Tibial artery (tissue), 4 donors: Measurements from ENCODE around the gene TCF4.

Experiments
- DNase-seq, 2 donors: peaks; one replicate each; pipeline ENCODE4 v3.0.0-alpha.2; 2019
- H3K27ac ChIP-seq, 2 donors: fragments of 200-600 bp; sonication (generic) in 1 of 2; 1 replicate in 1 of 2; 2 replicates in 1 of 2; pipeline ENCODE4 v1.5.1; 2018 to 2019; ENCODE audit warnings: mild to moderate bottlenecking in 1 of 2
- H3K27me3 ChIP-seq, 2 donors: fragments of 200-600 bp; sonication (generic) in 1 of 2; one replicate each; pipeline versions ENCODE4 v1.5.1 to v1.6.0; 2016 to 2019
- H3K36me3 ChIP-seq, 3 donors: fragments of 200-600 bp; sonication (generic) in 2 of 3; one replicate each; pipeline ENCODE4 v1.5.1; 2016 to 2019; ENCODE audit warnings: mild to moderate bottlenecking in 2 of 3
- H3K4me1 ChIP-seq, 4 donors: fragments of 200-600 bp; sonication (generic) in 2 of 4; 1 replicate in 3 of 4; 2 replicates in 1 of 4; pipeline ENCODE4 v1.5.1; 2016 to 2019
- H3K4me3 ChIP-seq, 2 donors: fragments of 200-600 bp; sonication (generic) in 1 of 2; 1 replicate in 1 of 2; 2 replicates in 1 of 2; pipeline ENCODE4 v1.5.1; 2018 to 2019; ENCODE audit warnings: mild to moderate bottlenecking in 2 of 2
- H3K9me3 ChIP-seq, 3 donors: fragments of 200-600 bp; sonication (generic) in 1 of 3; one replicate each; pipeline ENCODE4 v1.5.1; 2016 to 2019
- intact Hi-C: fragments of 100-400 bp; cut with DNase I; formaldehyde crosslinking; loops from one replicate; pipeline ENCODE4 v1.15.0; 2023; ENCODE audit warnings: low total_unique reads
- TF ChIP-seq, protein P1 (sequence below), 2 experiments: fragments of 200-600 bp in 1 of 2; fragments of 450-650 bp in 1 of 2; IDR thresholded peaks; one replicate each; pipeline ENCODE4 v1.5.1; 2017 to 2019; ENCODE audit warnings: antibody characterized with exemption in 2 of 2, mild to moderate bottlenecking in 1 of 2, moderate library complexity in 1 of 2

TCF4 gene

DNA sequence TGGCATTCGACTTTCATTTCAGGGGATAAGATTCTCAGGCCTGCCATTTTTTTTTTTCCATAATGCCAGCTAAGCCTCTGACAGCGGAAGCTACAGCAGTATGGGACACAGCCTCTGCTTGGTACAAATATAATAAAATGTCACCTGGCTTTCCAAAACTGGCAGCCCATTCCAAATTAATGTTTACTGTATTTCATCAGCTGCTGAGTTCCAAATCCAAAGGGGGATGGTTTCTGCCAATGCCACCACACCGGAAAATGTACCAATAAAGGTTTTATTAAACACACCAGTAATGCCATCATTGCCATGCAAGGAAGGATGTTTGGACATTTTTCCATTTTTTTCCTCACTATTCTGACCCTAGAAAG is 352.9 kb downstream of the TCF4 start:
- Histone ChIP-seq H3K4me1 (peaks cover 0 to 17% (median 2%) of the 10 kb centered on the region in 4 donors), H3K27ac (no peak overlapping the region), H3K27me3 (no peaks in the 10 kb centered on the region), H3K4me3 (no peak overlapping the region), H3K9me3 (no peaks in the 10 kb centered on the region), H3K36me3 (peaks cover 20 to 33% (median 22%) of the 10 kb centered on the region in 3 donors)
- intact Hi-C loops, result loop anchor here (5.0 to 10.0 kb wide), 2 partner anchors 102 to 550 kb away; no protein-coding TSS in a partner anchor
- no peak for DNase-seq
- TF ChIP-seq, protein P1, sequence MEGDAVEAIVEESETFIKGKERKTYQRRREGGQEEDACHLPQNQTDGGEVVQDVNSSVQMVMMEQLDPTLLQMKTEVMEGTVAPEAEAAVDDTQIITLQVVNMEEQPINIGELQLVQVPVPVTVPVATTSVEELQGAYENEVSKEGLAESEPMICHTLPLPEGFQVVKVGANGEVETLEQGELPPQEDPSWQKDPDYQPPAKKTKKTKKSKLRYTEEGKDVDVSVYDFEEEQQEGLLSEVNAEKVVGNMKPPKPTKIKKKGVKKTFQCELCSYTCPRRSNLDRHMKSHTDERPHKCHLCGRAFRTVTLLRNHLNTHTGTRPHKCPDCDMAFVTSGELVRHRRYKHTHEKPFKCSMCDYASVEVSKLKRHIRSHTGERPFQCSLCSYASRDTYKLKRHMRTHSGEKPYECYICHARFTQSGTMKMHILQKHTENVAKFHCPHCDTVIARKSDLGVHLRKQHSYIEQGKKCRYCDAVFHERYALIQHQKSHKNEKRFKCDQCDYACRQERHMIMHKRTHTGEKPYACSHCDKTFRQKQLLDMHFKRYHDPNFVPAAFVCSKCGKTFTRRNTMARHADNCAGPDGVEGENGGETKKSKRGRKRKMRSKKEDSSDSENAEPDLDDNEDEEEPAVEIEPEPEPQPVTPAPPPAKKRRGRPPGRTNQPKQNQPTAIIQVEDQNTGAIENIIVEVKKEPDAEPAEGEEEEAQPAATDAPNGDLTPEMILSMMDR (IDR thresholded peaks at IDR 0.05), result no peak

- DNase-seq, result peak; percentile 78 to 79
- TF ChIP-seq, protein P1 (IDR thresholded peaks at IDR 0.05), result peak; percentile 71 to 79
- Histone ChIP-seq H3K9me3 (no peaks in the 10 kb centered on the region), H3K27me3 (no peaks in the 10 kb centered on the region), H3K4me1 (peaks cover 0 to 17% (median 2%) of the 10 kb centered on the region in 4 donors), H3K4me3 (peak overlapping the region in 1 of 2 donors; percentile 23), H3K36me3 (peaks cover 20 to 38% (median 24%) of the 10 kb centered on the region in 3 donors), H3K27ac (no peak overlapping the region)
- intact Hi-C loops, result loop anchor here (5.0 to 10.0 kb wide), 2 partner anchors 103 to 550 kb away; no protein-coding TSS in a partner anchor
These were observed 353.5 kb downstream of the TCF4 start for GRCh38 chr18:55234366-55235093.

DNA sequence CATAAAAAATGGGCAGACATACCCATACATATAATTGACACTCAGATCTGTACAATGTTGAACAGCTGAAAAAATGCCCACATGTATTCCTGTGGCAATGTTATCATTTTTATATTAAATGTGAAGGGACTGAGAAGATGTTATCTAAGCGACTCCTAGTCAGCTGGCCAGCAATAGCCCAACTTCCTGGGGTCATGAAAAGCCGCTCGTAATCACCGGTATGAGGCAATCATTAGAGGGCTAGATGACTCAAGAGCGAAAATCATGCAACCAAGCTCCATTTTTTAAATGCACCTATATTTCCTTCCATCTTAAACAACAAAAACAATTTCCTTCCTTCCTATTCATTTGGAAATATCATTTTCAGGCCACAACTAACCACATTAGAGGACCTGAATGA is 354.1 kb downstream of the TCF4 start:
- no peak overlapping the region for H3K4me3 ChIP-seq
- peaks cover 0 to 17% (median 2%) of the 10 kb centered on the region in 4 donors for H3K4me1 ChIP-seq
- peaks cover 24 to 45% (median 28%) of the 10 kb centered on the region in 3 donors for H3K36me3 ChIP-seq
- no peaks in the 10 kb centered on the region for H3K9me3 ChIP-seq
- intact Hi-C loops, result loop anchor here (10.0 kb wide), 1 partner anchor 551 kb away; no protein-coding TSS in a partner anchor
- H3K27ac ChIP-seq, result no peak overlapping the region
- H3K27me3 ChIP-seq, result no peaks in the 10 kb centered on the region
- TF ChIP-seq, protein P1 (IDR thresholded peaks at IDR 0.05), result no peak
- no peak for DNase-seq

GRCh38 chr18:55232506-55232905 is 355.5 kb downstream of the TCF4 start:
- intact Hi-C loops, result loop anchor here (10.0 kb wide), 1 partner anchor 552 kb away; no protein-coding TSS in a partner anchor

DNA sequence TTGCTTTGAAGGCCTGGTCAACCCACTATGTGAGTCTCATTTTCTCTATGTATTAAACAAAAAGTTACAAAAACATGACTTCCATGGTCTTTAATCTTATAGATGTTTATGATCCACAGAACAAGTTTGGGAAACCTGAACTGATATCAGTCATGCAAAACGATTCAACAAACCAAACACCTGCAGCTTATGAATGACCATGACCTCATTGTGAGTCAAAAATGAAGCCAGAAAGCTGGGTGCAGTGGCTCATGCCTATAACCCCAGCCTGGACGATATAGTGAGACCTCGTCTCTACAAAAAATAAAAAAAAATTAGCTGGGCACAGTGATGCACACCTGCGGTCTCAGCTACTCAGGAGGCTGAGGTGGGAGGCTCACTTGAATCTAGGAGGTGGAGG is 358.3 kb downstream of the TCF4 start:
- Histone ChIP-seq H3K36me3 (peaks cover 43 to 58% (median 44%) of the 10 kb centered on the region in 3 donors), H3K27me3 (no peaks in the 10 kb centered on the region), H3K27ac (no peak overlapping the region), H3K4me3 (no peak overlapping the region), H3K9me3 (no peaks in the 10 kb centered on the region), H3K4me1 (peaks cover 0 to under 1% (median 0%) of the 10 kb centered on the region in 4 donors)
- TF ChIP-seq, protein P1 (IDR thresholded peaks at IDR 0.05), result no peak
- intact Hi-C loops, result loop anchor here (10.0 kb wide), 1 partner anchor 555 kb away; no protein-coding TSS in a partner anchor
- DNase-seq, result no peak

More at GRCh38 chr18:55232506-55232905, 355.5 kb downstream of the TCF4 start:
- H3K27ac ChIP-seq, result no peak overlapping the region
- no peak for DNase-seq
- H3K4me1 ChIP-seq, result peaks cover 0 to 17% (median 2%) of the 10 kb centered on the region in 4 donors
- H3K4me3 ChIP-seq, result no peak overlapping the region
- H3K27me3 ChIP-seq, result no peaks in the 10 kb centered on the region
- H3K9me3 ChIP-seq, result no peaks in the 10 kb centered on the region
- H3K36me3 ChIP-seq, result peaks cover 35 to 56% (median 42%) of the 10 kb centered on the region in 3 donors
- TF ChIP-seq, protein P1 (IDR thresholded peaks at IDR 0.05), result no peak
